Measurements from ENCODE around the gene PRMT1.

DNA sequence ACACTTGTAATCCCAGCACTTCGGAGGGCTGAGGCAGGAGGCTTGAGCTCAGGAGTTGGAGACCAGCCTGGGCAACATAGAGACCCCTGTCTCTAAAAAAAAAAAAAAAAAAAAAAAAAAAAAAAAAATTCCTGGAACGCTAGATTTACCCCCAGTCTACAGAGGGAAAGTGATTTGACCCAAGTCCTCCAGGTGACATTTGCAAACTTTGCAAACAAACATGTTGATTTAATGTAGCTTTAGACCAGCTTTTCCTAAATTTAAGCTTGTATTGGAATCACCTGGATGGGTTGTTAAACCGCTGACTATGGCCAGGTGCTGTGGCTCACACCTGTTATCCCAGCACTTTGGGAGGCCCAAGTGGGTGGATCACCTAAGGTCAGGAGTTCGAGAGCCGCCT is 22.3 kb downstream of the PRMT1 start:
- no peak for TF ChIP-seq CREB1 (CRISPR knock-in tag; IDR thresholded peaks at IDR 0.05)
- TF ChIP-seq ZNF219 (CRISPR knock-in tag; IDR thresholded peaks at IDR 0.05; ENCODE audit: borderline replicate concordance): no peak
- TF ChIP-seq TP53 (CRISPR knock-in tag; IDR thresholded peaks at IDR 0.05): no peak
- TF ChIP-seq, protein P1, sequence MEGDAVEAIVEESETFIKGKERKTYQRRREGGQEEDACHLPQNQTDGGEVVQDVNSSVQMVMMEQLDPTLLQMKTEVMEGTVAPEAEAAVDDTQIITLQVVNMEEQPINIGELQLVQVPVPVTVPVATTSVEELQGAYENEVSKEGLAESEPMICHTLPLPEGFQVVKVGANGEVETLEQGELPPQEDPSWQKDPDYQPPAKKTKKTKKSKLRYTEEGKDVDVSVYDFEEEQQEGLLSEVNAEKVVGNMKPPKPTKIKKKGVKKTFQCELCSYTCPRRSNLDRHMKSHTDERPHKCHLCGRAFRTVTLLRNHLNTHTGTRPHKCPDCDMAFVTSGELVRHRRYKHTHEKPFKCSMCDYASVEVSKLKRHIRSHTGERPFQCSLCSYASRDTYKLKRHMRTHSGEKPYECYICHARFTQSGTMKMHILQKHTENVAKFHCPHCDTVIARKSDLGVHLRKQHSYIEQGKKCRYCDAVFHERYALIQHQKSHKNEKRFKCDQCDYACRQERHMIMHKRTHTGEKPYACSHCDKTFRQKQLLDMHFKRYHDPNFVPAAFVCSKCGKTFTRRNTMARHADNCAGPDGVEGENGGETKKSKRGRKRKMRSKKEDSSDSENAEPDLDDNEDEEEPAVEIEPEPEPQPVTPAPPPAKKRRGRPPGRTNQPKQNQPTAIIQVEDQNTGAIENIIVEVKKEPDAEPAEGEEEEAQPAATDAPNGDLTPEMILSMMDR (IDR thresholded peaks at IDR 0.05): no peak

Measured in WTC11 (cell line).